GM19351 (cell line): Measurements from ENCODE around the gene CHST15.
"Not testable (repeated sequence)": the region's sequence is repeated elsewhere in the genome, so short reads cannot be mapped to it uniquely, and the experiment has no call there.

ENCODE experiments used
- ATAC-seq: cut with Tn5 transposase; IDR thresholded peaks from one replicate; pipeline ENCODE4 v1.9.1; 2021; ENCODE audit warnings: mild to moderate bottlenecking, moderate library complexity; ENCODE audit not compliant: unreplicated experiment

Gene CHST15

GRCh38 chr10:124124123-124124768, 30.8 kb upstream of the CHST15 start:
- ATAC-seq, result no peak

GRCh38 chr10:124123156-124123555, 29.8 kb upstream of the CHST15 start:
- ATAC-seq, result no peak

GRCh38 chr10:124122211-124122610, 28.8 kb upstream of the CHST15 start:
- no peak for ATAC-seq

DNA sequence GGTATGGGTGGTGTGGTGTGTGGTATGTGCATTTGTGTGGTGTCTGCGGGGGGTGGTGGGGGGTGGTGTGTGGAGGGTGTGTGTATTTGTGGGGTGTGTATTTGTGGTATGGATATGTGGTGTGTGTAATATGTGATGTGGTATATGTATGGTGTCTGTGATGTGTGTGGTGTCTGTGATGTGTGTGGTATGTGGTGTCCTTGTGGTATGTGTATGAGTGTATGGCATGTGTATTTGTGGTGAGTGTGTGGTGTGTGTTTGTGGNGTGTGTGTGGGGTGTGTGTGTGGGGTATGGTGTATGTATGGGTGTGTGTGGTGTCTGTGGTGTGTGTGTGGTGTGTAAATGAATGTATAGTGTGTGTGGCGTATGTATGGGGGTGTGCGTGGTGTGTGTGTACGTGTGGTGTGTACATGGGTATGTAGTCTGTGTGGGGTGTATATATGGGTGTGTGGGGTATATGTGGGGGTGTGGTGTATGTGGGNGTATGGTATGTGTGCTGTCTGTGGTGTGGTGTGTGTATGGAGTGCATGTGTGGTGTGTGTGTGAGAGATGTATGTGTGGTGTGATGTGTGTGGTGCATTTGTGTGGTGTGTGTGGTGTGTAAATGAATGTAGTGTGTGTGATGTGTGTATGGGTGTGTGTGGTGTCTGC, 27.1 kb upstream of the CHST15 start:
- no peak for ATAC-seq

DNA sequence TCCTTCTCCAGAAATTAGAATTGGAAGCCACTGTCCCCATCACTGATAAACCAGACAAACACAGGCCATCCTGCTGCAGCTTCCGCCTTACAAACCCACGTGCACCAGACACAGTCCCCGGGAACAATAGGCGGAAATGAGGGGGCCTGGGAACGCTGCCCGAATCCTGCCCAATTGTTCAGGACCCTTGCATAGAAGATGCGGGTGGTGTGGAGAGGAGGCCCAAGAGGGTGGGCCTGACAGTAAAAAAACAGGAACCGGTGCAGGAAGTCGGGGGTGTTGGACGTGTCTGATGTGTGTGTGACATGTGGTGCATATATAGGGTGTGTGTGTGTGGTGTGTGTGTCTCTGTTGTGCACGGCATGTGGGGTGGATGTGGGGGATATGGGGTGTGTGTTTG, 26.5 kb upstream of the CHST15 start:
- no peak for ATAC-seq

GRCh38 chr10:124119216-124119615, 25.8 kb upstream of the CHST15 start:
- no peak for ATAC-seq

DNA sequence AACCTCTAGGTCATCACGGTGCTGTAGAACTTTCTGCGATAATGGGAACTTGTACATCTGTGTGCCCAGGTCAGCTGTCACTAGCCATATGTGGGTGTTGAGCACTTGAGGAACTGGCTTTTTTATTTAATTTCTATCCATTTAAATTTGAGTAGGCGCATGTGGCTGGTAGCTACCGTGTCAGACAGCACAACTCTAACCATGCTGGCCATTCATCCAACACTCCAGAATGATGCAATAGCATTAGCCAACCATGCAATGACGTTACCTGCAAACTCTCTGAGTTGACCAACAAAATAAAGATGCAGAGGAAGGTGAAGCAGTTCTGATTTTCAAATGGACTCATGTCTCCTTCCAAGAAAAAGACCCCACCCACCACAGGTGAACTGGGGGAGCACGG, 24.4 kb upstream of the CHST15 start:
- ATAC-seq, result no peak

GRCh38 chr10:124117511-124117785, 24.1 kb upstream of the CHST15 start:
- no peak for ATAC-seq

DNA sequence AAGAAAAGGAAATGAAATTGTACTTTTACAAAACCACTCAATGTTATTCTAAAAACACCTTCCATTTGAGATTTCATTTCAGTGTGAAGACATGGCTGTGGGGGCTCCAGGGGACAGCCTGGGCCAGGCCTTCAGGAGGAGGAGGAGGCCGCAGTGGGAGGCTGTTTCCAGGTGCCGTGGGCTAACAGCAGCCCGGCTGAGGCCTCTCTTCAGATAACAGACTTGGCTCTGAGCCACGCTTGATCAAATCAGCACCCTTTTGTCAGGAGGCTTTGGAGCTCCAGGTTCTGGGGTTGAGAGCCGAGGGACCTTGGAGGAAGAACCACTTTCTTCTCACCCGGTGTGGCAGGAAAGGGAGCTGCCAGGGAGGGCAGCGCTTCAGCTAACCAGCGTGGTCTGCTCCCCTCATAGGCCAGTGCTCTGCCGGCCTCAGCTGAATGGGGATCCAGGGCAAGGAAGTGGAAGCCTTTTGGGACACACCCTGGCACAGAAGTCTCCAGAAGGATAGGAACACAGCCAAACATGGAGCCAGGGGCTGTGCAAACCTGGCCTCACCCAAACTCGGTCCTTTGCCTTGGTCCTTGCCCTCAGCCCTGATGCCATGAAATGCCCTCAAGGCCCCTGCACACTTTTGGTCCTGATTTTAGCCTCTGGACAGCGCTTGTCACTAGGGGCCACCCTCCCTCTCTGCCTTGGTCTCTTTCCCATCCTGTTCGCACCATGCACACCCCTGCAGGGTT, 23.5 kb upstream of the CHST15 start:
- no peak for ATAC-seq

GRCh38 chr10:124114696-124115095, 21.3 kb upstream of the CHST15 start:
- ATAC-seq, result no peak

DNA sequence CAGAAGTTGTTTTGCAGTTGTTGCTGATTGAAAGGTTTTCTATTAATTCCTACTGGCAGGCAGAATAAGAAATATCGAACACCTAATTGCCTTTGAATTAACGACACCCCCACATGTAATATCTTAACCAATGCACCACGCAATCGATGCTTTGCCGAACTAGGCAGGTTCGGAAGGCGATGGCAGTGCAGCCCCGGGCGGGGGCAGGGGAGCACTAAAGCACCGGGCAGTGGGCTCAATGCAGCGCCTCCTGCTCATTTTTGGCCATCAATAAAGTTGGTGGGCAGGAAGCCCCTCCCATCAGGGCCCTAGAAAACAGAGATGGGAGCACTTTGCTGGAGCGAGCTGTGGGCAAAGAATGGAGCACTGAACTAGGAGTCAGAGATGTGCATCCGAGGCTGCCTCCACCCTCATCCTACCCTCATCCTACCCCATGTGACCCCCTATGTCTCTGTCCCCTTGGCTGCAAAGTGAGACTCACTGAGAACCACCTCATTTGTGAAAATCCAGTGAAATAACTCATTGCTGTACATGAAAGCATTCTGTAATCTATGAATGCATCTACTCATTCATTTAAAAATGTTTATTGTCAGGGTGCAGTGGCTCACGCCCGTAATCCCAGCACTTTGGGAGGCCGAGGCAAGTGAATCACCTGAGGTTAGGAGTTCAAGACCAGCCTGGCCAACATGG, 19.6 kb upstream of the CHST15 start:
- no peak for ATAC-seq

DNA sequence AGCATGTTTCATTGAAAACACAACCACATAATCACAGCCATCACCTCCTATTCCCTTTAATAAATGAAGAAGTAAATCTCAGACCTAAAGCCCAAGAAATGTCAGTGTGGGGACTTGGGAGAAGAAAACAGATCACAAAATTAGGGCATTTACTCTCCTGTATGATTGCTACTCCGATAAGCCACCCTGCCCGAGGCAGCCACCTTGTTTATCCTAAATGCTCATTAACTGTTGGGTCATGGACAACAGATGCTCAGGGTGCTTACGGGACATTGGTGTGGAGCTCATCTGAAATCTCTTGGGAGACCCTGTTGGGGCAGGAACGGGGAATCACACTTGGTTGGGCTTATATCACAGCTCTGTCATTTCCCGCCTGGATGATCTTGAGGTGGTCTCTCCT, 17.5 kb upstream of the CHST15 start:
- ATAC-seq, result no peak

DNA sequence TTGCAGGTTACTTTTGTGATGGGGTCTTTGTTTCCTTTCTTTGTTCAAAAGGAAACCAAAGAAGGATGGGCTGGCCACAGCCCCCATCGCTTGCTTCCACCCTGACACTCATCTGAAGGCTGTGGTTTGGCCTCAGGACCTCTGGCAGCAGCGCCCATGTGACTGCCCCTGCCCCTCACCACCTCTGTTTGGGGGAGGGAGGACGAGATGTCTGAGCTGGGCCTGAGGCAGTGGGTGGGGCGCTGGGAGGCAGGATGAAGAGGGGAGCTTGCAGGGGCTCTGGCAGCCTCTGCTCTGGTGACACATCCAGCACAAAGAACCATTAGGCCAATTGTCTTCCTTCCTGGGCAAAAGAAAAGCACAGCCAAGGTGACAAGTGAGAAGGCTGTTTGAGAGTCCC, 15.9 kb upstream of the CHST15 start:
- no peak for ATAC-seq

- no peak for ATAC-seq
These were observed 13.7 kb upstream of the CHST15 start for GRCh38 chr10:124107072-124107471.

DNA sequence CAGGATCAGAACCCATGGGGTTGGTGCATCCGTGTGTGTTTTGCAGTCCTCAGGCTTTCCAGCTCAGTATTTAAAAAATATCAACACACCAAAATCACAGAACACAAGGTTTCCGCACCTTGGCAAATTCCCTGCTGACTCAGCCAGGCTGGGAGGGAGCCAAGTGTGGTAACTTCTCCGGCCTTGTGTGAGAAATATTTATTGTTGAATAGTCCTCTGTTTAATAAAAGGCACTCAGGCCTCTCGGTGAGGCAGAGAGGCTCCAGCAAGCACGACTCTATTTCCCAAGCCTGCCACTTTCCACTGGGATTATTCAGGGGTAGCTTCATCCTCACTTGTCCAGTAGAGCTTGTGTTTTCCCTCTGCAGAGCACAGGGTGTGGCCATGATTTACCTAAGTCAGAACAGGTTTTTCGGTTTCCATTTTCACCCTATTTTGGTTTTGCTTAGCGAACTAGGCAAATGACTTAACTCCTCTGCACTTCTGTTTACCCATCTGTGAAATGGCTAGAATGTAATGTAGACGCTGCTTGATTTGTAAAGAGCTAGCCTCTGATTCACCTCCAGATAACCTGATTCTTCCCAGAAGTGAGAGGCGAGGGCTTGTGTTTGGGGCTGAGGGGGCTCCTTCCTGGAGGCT, 13.0 kb upstream of the CHST15 start:
- ATAC-seq, result peak; percentile 97

DNA sequence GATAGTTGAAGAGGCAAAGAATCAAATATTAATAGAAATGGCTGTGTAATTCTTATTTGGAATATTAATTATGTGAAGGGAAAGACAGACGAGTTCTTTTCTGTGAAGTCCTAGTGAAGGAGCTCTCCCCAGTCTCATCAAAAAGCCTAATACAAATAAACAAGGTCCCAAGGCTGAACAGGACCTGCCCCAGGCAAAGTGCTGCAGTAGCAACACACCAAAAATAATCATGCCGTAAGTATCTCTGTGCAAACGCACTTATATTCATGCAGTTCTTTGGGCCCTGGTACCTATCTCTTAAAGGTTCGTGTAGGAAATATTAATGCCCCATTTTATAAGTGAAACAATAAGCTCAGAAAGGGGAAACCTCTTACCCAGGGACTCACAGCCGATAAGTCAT, 12.2 kb upstream of the CHST15 start:
- ATAC-seq, result no peak

DNA sequence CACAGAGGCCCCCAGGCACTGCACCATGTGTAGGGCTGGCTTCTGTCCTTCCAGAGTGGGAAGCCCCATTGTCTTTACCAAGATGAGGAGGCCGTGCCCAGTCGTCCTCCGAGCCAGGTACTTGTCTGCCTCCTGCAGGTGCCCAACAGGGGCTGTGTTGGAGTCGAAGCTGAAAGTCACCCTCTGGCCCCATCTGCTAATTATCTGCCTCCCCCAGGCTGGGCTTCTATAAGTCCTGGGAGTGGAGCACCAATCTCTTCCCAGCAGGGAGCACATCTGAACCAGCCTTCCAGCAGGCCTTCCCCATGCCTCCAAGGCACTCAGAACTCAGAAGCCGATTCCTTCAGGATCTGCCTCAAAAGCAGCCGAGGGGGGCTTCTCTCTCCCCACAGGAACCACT, 11.6 kb upstream of the CHST15 start:
- ATAC-seq, result no peak

DNA sequence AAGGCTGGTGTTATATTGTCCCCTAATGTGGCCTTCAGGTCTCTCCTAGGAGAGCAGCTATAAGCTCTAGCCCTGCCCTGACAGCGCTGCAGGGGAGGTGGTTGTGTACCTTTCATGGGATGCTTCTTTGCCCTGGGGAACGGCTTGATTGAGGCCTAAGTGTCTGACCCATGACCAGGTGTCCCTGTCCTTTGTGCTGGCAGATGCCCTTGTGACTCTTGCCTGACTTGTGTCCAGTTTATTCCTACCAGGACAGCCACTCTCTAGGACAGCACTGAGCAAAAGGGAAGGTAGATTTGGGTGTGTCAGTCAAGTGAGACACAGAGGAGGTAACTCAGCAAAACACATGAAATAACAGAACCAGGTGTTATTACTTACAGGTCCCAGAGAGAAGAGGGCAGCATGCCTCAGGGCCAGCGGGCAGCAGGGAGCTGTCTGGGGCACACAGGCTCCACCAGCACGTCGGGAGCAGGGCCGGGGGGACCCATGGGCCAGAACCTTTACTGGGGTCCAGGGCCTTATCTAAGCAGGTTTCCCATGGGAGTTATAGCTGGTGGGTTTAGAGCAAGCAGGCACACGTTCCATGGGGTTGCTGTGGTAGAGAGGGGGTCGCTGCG, 10.7 kb upstream of the CHST15 start:
- ATAC-seq, result no peak

GRCh38 chr10:124101351-124101750, 8.0 kb upstream of the CHST15 start:
- no peak for ATAC-seq

DNA sequence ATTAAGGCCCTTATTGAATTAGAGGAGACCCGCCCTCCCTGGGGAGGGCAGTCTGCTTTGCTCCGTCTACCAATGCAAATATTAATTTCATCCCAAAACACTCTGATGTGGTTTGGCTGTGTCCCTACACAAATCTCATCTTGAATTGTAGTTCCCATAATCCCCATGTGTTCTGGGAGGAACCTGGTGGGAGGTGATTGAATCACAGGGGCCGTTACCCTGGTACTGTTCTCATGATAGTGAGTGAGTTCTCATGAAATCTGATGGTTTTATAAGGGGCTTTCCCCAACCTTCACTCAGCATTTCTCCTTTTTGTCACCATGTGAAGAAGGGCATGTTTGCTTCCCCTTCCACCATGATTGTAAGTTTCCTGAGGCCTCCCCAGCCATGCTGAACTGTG, 7.3 kb upstream of the CHST15 start:
- ATAC-seq, result not testable (repeated sequence)

- no peak for ATAC-seq
These were observed 6.7 kb upstream of the CHST15 start for GRCh38 chr10:124100124-124100523.
